Choroid plexus epithelial cell (primary cell): ENCODE data around the gene KRT71.

Experiments used
- DNase-seq: peaks from one replicate; pipeline ENCODE4 v3.0.0-alpha.2; 2010; ENCODE audit warnings: low read depth
- H3K4me3 ChIP-seq: 2 replicates; pipeline ENCODE4 v1.5.1; 2011; ENCODE audit warnings: low read depth, mild to moderate bottlenecking, control low read depth, low read length, moderate library complexity
- TF ChIP-seq, protein P1 (sequence below): conservative IDR thresholded peaks from 2 replicates; pipeline ENCODE4 v1.5.1; 2011; ENCODE audit warnings: low read depth, mild to moderate bottlenecking, control low read depth, inconsistent platforms, low read length, moderate library complexity

The KRT71 gene

DNA sequence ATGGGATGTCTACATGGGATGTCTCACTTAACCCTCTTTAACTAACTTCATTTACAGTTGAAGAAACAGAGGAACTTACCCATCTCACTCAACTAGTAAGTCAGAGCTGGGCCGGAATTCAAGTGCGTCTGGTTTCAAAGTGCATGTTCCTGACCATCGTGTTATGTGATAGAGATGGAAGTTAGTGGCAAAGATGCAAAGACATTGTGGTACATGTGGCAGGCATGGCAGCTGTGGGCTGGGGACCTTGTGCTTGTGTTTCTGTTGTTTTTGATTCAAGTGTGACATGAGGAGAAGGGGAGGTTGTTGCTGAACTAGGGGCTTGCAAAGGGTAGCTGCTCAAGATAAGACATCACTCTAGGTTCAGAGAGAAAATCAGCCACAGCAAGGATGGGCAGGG lies 23.0 kb upstream of the KRT71 start:
- TF ChIP-seq, protein P1, sequence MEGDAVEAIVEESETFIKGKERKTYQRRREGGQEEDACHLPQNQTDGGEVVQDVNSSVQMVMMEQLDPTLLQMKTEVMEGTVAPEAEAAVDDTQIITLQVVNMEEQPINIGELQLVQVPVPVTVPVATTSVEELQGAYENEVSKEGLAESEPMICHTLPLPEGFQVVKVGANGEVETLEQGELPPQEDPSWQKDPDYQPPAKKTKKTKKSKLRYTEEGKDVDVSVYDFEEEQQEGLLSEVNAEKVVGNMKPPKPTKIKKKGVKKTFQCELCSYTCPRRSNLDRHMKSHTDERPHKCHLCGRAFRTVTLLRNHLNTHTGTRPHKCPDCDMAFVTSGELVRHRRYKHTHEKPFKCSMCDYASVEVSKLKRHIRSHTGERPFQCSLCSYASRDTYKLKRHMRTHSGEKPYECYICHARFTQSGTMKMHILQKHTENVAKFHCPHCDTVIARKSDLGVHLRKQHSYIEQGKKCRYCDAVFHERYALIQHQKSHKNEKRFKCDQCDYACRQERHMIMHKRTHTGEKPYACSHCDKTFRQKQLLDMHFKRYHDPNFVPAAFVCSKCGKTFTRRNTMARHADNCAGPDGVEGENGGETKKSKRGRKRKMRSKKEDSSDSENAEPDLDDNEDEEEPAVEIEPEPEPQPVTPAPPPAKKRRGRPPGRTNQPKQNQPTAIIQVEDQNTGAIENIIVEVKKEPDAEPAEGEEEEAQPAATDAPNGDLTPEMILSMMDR: no peak
- no peak for DNase-seq
- no peak overlapping the region for H3K4me3 ChIP-seq

DNA sequence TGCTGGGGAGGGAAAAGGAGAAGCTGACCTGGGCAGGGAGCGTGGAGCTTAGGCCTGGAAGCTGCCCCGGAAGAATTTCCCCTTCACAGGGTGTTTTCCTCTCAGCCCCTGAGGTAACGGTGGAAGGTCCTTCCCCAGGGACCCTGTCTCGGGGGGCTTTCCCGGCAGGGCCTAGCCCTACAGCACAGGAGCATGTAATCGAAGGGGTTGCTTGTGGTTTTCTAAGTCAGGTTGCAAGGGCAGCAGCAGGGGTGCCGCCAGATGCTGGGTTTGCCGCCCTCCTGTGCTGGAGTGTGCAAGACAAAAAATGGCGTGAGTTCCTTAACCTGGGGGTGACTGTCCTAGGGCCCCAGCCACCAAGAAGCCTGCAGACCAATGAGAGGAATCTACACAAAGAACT lies 22.3 kb upstream of the KRT71 start:
- no peak for DNase-seq
- TF ChIP-seq, protein P1: no peak
- H3K4me3 ChIP-seq: no peak overlapping the region

DNA sequence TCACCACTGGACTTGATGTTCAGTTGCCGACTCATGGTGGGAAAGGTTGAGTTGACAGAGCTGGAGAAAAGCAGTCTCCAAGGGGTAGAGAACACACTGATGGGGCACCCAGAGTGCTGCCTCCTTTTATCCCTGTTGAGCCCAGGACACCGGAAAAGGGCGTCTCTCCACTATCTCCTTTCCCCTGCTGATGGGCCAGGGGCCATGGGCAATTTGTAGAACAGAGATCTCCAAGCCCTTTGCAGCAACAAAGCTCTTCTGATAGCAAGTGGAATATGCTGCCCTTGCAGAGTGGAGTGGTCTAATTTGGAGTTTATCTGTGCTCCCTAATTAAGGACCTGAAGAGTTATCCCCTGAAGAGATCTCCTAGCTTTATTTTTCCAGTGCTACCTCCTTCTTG lies 20.8 kb upstream of the KRT71 start, which contains the start of gene KRT74:
Gene KRT74 (minus strand): TSS at position 101 of the 400 bp plus-strand sequence. CDS start 66 bp downstream, at position 35.
- TF ChIP-seq, protein P1: no peak
- no peak for DNase-seq
- no peak within 1 kb of the TSS for H3K4me3 ChIP-seq

DNA sequence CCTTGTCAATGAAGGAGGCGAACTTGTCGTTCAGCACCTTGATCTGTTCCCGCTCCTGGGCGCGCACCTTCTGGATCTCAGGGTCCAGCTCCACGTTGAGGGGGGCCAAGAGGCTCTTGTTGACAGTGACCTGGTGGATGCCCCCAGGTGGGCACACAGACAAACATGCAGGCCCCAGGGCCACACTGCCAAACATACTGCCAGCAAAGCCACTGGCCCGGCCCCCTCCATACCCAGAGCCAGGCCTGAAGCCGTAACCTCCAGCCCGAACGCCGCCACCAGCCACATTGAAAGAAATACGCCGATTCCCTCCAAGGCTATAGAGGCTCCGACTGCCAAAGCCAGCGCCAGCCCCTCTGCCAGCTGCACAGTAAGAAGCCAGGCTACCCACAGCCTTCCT lies 20.4 kb upstream of the KRT71 start:
- DNase-seq: no peak
- H3K4me3 ChIP-seq: no peak overlapping the region
- TF ChIP-seq, protein P1: no peak

DNA sequence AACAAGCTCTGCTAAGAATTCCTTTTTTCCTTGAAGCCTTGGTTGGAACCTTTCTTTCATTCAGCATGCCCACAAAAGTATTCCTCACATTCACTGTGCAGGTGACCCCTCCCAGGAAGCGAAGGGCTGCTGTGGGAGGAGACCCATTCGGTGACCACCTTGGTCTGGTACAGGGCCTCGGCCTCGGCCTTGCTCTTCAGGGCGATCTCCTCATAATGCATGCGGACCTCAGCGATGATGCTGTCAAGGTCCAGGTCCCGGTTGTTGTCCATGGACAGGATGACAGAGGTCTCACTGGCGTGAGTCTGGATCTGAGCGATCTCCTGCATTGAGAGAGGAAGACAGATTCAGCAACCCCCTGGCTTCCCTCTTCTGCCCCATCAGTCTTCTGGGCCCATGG lies 17.6 kb upstream of the KRT71 start:
- H3K4me3 ChIP-seq: no peak overlapping the region
- DNase-seq: no peak
- TF ChIP-seq, protein P1: no peak

DNA sequence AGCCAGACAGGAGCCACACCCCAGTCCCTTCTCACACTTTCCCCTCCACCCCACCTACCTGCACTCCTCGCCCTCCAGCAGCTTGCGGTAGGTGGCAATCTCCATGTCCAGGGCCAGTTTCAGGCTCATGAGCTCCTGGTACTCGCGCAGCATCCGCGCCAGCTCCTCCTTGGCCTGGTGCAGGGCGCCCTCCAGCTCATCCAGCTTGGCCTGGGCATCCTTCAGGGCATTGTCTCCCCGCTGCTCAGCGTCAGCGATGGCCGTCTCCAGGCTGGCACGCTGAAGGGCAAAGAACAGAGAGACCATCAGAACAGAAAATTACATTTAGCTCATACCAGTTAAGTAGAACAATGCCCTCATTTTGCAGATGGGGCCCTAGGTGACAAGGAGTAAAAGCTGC lies 15.2 kb upstream of the KRT71 start:
- TF ChIP-seq, protein P1: no peak
- H3K4me3 ChIP-seq: no peak overlapping the region
- no peak for DNase-seq

DNA sequence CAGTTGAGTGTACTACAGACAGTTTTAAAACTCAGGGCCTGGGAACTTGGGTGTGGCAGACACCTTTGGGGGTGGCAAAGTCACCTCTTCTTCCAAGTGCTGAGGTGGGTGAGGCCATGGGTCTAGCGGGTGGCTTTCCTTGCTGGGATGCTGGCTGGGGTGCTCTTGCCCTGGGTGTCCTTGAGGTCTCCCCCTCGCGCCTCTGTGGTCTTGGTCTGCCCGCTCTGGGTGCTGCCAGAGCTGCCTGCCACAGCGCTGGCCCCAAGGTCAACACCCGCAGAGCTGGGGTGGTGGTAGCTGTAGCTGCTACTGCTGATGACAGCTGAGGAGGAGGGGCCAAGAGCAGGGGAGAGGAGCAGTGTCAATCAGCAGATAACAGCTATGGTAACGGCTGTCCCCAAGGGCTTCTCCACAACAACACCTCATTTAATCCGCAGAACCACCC lies 13.9 kb upstream of the KRT71 start:
- H3K4me3 ChIP-seq: no peak overlapping the region
- TF ChIP-seq, protein P1: no peak
- no peak for DNase-seq
